ENCODE data around the gene TCHP. TPM values are rescaled to one million over a fixed set of nuclear protein-coding genes. Genes with fewer than 3 reads are reported as not detected.
"Not testable (repeated sequence)": the region's sequence is repeated elsewhere in the genome, so short reads cannot be mapped to it uniquely, and the experiment has no call there.

The TCHP gene
- total and polyA plus RNA-seq, 12 donors: 8.3 to 21.1 (median 10.6) TPM

DNA sequence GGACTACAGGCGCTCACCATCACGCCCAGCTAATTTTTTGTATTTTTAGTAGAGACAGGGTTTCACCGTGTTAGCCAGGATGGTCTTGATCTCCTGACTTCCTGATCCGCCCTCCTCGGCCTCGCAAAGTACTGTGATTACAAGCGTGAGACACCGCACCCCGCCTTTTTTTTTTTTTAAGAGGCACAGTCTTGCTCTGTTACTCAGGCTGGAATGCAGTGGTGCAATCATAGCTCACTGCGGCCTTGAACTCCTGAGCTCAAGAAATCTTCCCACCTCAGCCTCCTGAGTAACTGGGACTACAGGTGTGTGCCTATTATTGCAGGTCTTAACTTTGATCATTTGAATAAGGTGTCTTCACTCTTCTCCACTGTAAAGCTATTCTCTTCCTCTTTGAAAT is 14.5 kb upstream of the TCHP start:
- intact Hi-C loops (cut with DNase I): no loop called here

DNA sequence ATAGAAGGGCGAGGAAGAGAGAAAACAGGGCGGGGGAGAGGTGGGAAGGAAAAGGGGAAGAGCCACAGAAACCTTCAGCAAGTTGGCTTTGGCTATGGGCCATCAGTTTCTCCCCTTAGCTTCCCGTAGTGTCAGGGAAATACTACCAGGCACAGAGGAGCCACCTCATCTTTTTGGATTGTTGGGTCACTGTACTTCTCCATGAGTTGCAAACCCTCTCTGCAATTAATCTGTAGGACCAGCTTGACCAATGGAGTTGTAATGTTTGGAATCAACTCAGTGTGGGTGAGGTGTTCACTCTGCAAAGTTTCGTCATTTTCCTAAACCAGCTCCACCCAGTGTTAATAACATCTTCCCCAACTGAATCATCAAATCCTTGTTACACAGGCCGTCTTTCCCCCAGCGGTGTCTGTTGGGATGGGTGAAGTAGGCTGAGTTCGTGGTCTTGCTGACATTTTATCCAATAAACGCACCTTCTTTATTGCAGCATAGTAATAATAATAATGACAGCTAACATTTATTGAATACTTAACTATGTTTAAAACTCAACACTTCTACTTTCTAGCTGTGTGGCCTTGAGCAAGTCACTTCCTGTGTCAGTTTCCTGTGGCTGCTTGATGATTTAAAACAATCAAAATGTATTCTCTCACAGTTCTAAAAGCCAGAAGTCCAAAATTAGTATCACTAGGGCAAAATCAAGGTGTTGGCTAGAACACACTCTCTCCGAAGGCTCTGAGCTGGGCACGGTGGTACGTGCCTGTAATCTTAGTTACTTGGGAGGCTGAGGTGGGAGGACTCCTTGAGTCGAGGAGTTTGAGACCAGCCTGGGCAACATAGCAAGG is 11.7 kb upstream of the TCHP start:
- Histone ChIP-seq H3K4me1 (replicated peaks in 1 of 2) (peaks cover 0 to 6% of the 10 kb centered on the region in 2 donors), H3K27me3 (no peaks in the 10 kb centered on the region), H3K36me3 (replicated peaks in 1 of 2) (no peaks in the 10 kb centered on the region), H3K27ac (peak overlapping the region in 1 of 5 donors; percentile 27), H3K9me3 (replicated peaks in 1 of 3) (no peaks in the 10 kb centered on the region), H3K4me3 (no peak overlapping the region)
- TF ChIP-seq, protein P1, sequence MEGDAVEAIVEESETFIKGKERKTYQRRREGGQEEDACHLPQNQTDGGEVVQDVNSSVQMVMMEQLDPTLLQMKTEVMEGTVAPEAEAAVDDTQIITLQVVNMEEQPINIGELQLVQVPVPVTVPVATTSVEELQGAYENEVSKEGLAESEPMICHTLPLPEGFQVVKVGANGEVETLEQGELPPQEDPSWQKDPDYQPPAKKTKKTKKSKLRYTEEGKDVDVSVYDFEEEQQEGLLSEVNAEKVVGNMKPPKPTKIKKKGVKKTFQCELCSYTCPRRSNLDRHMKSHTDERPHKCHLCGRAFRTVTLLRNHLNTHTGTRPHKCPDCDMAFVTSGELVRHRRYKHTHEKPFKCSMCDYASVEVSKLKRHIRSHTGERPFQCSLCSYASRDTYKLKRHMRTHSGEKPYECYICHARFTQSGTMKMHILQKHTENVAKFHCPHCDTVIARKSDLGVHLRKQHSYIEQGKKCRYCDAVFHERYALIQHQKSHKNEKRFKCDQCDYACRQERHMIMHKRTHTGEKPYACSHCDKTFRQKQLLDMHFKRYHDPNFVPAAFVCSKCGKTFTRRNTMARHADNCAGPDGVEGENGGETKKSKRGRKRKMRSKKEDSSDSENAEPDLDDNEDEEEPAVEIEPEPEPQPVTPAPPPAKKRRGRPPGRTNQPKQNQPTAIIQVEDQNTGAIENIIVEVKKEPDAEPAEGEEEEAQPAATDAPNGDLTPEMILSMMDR (IDR thresholded peaks at IDR 0.05): no peak
- no peak for TF ChIP-seq POLR2A (IDR thresholded peaks at IDR 0.05)
- 52 to 66% (median 60%) methylated on average over 12 of the region's 12 CpGs for WGBS, 4 donors
- intact Hi-C loops (cut with DNase I): no loop called here
- peak in 1 of 7 donors; percentile 14 for DNase-seq

More for the DNA sequence above, 14.5 kb upstream of the TCHP start:
- H3K36me3 ChIP-seq (replicated peaks in 1 of 2): no peaks in the 10 kb centered on the region
- TF ChIP-seq POLR2A (IDR thresholded peaks at IDR 0.05): no peak
- TF ChIP-seq, protein P1 (IDR thresholded peaks at IDR 0.05): no peak
- no peak overlapping the region for H3K27ac ChIP-seq
- no peaks in the 10 kb centered on the region for H3K27me3 ChIP-seq
- peaks cover 4 to 8% of the 10 kb centered on the region in 2 donors for H3K4me1 ChIP-seq (replicated peaks in 1 of 2)
- H3K9me3 ChIP-seq (replicated peaks in 1 of 3): no peaks in the 10 kb centered on the region
- WGBS, 4 donors: 64 to 71% (median 68%) methylated on average over 10 of the region's 10 CpGs
- DNase-seq: peak in 4 of 7 donors; percentile 37 to 59 (median 45)
- no peak overlapping the region for H3K4me3 ChIP-seq

DNA sequence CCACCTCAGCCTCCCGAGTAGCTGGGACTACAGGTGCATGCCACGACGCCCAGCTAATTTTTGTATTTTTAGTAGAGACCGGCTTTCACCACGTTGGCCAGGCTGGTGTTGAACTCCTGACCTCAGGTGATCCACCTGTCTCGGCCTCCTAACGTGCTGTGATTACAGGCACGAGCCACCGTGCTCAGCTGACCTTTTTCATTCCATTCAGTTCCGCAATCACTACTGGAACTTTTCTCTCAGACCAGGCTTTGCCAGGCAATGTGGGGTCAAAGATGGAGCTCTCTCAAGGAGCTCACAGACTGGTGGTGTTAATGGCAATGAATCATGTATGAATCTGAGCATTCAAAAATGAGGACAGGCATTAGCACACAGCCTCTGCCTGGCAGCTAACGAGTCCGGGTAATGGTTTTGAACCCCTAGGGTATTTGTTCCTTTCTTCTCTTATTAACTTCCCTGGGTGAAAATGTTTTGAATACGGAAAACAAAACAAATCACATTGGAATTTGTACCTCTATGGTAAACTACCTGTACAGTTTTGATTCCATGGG is 9.4 kb upstream of the TCHP start:
- no peak overlapping the region for H3K4me3 ChIP-seq
- TF ChIP-seq, protein P1 (IDR thresholded peaks at IDR 0.05): no peak
- TF ChIP-seq POLR2A (IDR thresholded peaks at IDR 0.05): no peak
- H3K36me3 ChIP-seq (replicated peaks in 1 of 2): no peaks in the 10 kb centered on the region
- no peaks in the 10 kb centered on the region for H3K27me3 ChIP-seq
- H3K4me1 ChIP-seq (replicated peaks in 1 of 2): peaks cover 0 to 6% of the 10 kb centered on the region in 2 donors
- H3K27ac ChIP-seq: no peak overlapping the region
- intact Hi-C loops (cut with DNase I): no loop called here
- no peaks in the 10 kb centered on the region for H3K9me3 ChIP-seq (replicated peaks in 1 of 3)
- DNase-seq: no peak
- WGBS, 4 donors: 70 to 78% (median 73%) methylated on average over 13 of the region's 13 CpGs

DNA sequence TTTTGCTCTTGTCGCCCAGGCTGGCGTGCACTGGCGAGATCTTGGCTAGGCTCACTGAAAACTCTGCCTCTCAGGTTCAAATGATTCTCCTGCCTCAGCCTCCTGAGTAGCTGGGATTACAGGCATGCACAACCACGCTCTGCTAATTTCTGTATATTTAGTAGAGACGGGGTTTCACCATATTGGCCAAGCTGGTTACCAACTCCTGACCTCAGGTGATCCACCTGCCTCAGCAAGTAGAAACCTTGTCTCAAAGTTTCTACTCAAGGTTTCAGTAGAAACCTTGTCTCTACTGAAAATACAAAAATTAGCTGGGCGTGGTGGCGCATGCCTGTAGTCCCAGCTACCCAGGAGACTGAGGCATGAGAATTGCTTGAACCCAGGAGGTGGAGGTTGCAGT is 8.3 kb upstream of the TCHP start:
- intact Hi-C loops (cut with DNase I); H3K9me3 ChIP-seq (replicated peaks in 1 of 3); DNase-seq: not testable (repeated sequence)

More for the DNA sequence above, 8.3 kb upstream of the TCHP start:
- not testable (repeated sequence) for H3K4me3 ChIP-seq; H3K4me1 ChIP-seq (replicated peaks in 1 of 2); H3K36me3 ChIP-seq (replicated peaks in 1 of 2); H3K27me3 ChIP-seq; H3K27ac ChIP-seq
- WGBS, 4 donors: 83 to 92% (median 85%) methylated on average over 7 of the region's 7 CpGs
